Osteocyte (in vitro differentiated cells): ENCODE results near the gene COX4I1. TPM values are rescaled to one million over a fixed set of nuclear protein-coding genes. Genes with fewer than 3 reads are reported as not detected.

ENCODE experiments used
- DNase-seq: peaks from one replicate; pipeline ENCODE4 v3.0.0; 2021; ENCODE audit warnings: mixed read lengths; ENCODE audit not compliant: unreplicated experiment; ENCODE audit errors: extremely low spot score
- H3K27ac Mint-ChIP-seq: one replicate; pipeline ENCODE4 v1.8.0; 2021; ENCODE audit warnings: mild to moderate bottlenecking, mixed read lengths; ENCODE audit not compliant: unreplicated experiment
- H3K27me3 Mint-ChIP-seq: one replicate; pipeline ENCODE4 v1.8.0; 2021; ENCODE audit warnings: mixed read lengths; ENCODE audit not compliant: unreplicated experiment
- H3K36me3 Mint-ChIP-seq: one replicate; pipeline ENCODE4 v1.8.0; 2021; ENCODE audit warnings: mixed read lengths; ENCODE audit not compliant: unreplicated experiment
- H3K4me1 Mint-ChIP-seq: one replicate; pipeline ENCODE4 v1.8.0; 2021; ENCODE audit warnings: mixed read lengths; ENCODE audit not compliant: unreplicated experiment
- H3K4me3 Mint-ChIP-seq: one replicate; pipeline ENCODE4 v1.8.0; 2021; ENCODE audit warnings: mild to moderate bottlenecking, moderate library complexity, mixed read lengths; ENCODE audit not compliant: unreplicated experiment
- H3K9me3 Mint-ChIP-seq: one replicate; pipeline ENCODE4 v1.8.0; 2021; ENCODE audit warnings: mixed read lengths; ENCODE audit not compliant: unreplicated experiment
- total RNA-seq: library from RNA; stranded (reverse); gene quantifications from 2 replicates; pipeline ENCODE4 v1.2.1, GENCODE V29; 2021
- TF ChIP-seq, protein P1 (sequence below): fragments of 200-600 bp; sonication (generic); IDR thresholded peaks from 2 replicates; pipeline ENCODE4 v1.5.0; 2021; ENCODE audit warnings: antibody characterized with exemption, mild to moderate bottlenecking, moderate library complexity

Gene COX4I1
- total RNA-seq, 1 donor from 2014 or later, result 456 TPM

GRCh38 chr16:85821390-85822135, 22.1 kb downstream of the COX4I1 start:
- H3K4me3 Mint-ChIP-seq, result no peak overlapping the region
- peak; percentile 94 for DNase-seq
- H3K27ac Mint-ChIP-seq, result no peak overlapping the region
- no peaks in the 10 kb centered on the region for H3K36me3 Mint-ChIP-seq
- H3K4me1 Mint-ChIP-seq, result peaks cover 2% of the 10 kb centered on the region
- peaks cover 20% of the 10 kb centered on the region for H3K27me3 Mint-ChIP-seq
- TF ChIP-seq, protein P1, sequence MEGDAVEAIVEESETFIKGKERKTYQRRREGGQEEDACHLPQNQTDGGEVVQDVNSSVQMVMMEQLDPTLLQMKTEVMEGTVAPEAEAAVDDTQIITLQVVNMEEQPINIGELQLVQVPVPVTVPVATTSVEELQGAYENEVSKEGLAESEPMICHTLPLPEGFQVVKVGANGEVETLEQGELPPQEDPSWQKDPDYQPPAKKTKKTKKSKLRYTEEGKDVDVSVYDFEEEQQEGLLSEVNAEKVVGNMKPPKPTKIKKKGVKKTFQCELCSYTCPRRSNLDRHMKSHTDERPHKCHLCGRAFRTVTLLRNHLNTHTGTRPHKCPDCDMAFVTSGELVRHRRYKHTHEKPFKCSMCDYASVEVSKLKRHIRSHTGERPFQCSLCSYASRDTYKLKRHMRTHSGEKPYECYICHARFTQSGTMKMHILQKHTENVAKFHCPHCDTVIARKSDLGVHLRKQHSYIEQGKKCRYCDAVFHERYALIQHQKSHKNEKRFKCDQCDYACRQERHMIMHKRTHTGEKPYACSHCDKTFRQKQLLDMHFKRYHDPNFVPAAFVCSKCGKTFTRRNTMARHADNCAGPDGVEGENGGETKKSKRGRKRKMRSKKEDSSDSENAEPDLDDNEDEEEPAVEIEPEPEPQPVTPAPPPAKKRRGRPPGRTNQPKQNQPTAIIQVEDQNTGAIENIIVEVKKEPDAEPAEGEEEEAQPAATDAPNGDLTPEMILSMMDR, result peak; percentile 97
- H3K9me3 Mint-ChIP-seq, result no peaks in the 10 kb centered on the region

DNA sequence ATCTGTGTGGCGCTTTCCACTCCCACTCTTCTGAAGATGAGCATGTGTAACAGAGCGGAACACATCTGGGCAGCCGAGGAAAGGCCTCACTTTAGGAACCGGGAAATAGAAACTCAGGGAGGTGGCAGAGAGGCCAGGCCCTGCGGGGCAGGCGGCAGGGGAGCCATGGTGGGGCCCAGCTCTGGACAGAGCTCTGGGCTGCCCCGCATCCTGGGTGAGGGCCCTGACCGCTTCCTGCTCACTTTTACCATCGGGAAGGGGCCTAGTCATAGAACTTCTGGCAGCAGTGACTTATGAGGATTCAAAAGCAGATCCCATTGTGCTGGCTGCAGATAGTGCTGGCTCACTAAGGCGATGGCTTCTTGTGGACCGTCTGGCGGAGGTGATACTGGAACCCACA, 22.6 kb downstream of the COX4I1 start:
- Mint-ChIP-seq H3K36me3 (no peaks in the 10 kb centered on the region), H3K4me3 (no peak overlapping the region), H3K9me3 (no peaks in the 10 kb centered on the region), H3K4me1 (peaks cover 2% of the 10 kb centered on the region), H3K27ac (no peak overlapping the region), H3K27me3 (peaks cover 20% of the 10 kb centered on the region)
- TF ChIP-seq, protein P1, result no peak
- DNase-seq, result no peak

- no peaks in the 10 kb centered on the region for H3K9me3 Mint-ChIP-seq
- H3K27me3 Mint-ChIP-seq, result peaks cover 16% of the 10 kb centered on the region
These were observed 23.9 kb downstream of the COX4I1 start for GRCh38 chr16:85823328-85823920.

DNA sequence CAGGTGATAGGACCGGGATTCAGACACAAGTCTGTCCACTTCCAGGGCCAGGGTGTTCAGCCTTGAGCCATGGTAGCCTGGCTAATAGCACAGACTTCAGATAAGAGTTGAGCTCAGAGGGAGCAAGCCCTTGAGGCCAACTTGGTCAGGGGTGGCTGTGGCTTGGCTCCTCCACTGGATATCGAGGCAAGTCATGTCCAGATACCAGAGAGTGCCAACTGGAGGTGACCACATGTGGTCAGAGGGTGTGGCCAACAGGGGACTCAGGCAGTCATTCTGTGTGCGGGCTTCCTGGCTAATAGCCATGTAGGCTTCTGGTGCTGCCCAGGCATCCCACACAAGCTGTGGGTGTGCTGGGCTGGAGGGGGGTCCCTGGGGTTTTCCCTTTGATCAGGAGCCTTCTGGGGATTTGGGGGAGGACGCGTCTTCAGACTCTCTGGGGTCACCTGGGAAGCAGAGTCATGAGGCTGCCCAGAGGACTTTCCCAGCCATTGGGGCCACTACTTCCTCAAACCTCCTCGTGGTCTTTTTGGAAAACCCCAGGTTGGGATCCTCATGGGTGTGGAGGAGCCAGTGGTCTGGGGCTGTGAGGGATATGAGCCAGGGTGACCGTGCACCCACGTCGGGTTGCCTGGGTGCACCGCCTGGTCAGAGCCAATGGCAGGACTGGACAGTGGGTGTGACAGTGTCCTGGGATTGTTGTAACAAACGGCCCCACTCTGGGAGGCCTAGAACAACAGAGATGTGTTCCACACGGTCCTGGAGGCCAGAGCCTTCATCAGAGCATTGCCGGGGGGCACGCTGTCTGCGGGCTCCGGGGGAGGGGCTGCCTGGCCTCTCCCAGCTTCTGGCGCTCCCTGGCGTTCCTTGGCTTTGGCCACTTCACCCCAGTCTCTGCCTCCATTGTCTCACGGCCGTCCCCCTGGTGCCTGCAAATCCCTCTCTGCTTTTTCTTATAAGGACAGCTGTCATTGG, 25.0 kb downstream of the COX4I1 start:
- Mint-ChIP-seq H3K9me3 (no peaks in the 10 kb centered on the region), H3K27ac (no peak overlapping the region), H3K27me3 (peaks cover 11% of the 10 kb centered on the region), H3K4me1 (peaks cover 2% of the 10 kb centered on the region), H3K36me3 (no peaks in the 10 kb centered on the region), H3K4me3 (no peak overlapping the region)
- TF ChIP-seq, protein P1, result no peak
- DNase-seq, result no peak

More at GRCh38 chr16:85823328-85823920, 23.9 kb downstream of the COX4I1 start:
- H3K27ac Mint-ChIP-seq, result no peak overlapping the region
- TF ChIP-seq, protein P1, result no peak
- peaks cover 2% of the 10 kb centered on the region for H3K4me1 Mint-ChIP-seq
- no peak for DNase-seq
- H3K4me3 Mint-ChIP-seq, result no peak overlapping the region
- no peaks in the 10 kb centered on the region for H3K36me3 Mint-ChIP-seq
